B cell (primary cell): ENCODE results near the gene MAN2B2. TPM values are rescaled to one million over a fixed set of nuclear protein-coding genes. Genes with fewer than 3 reads are reported as not detected.

Experiments used
- ATAC-seq: fragments of 200-7000 bp; cut with Tn5 transposase; one replicate; pipeline ENCODE4 v1.10.0; 2021; ENCODE audit warnings: low read depth, mild to moderate bottlenecking, moderate number of reproducible peaks, moderate library complexity
- CTCF ChIA-PET: fragments of 350-600 bp; sonication (Branson Sonifier 250); formaldehyde crosslinking; loops from one replicate; lab custom pipeline; 2021; ENCODE audit warnings: antibody characterized with exemption, inconsistent platforms; lab: Charles Lee
- POLR2A ChIA-PET: fragments of 350-600 bp; sonication (Branson Sonifier 250); formaldehyde crosslinking; loops from one replicate; lab custom pipeline; 2021; ENCODE audit warnings: antibody characterized with exemption; lab: Charles Lee
- DNase-seq: peaks from one replicate; pipeline ENCODE4 v3.0.0; 2013
- H2AFZ ChIP-seq: 2 replicates; pipeline ENCODE4 v1.6.1; 2012; ENCODE audit warnings: mild to moderate bottlenecking, low read depth, low read length; ENCODE audit not compliant: insufficient read depth, poor library complexity, severe bottlenecking
- H3K27ac ChIP-seq, 2 donors: 1 replicate in 1 of 2; 2 replicates in 1 of 2; pipeline ENCODE4 v1.5.1; 2012 to 2013; ENCODE audit warnings: low read length in 2 of 2, mild to moderate bottlenecking in 2 of 2, moderate library complexity in 1 of 2
- H3K27me3 ChIP-seq, 4 experiments: fragments of 200-600 bp in 1 of 4; sonication (generic) in 1 of 4; replicated peaks in 1 of 4; 1 replicate in 2 of 4; 2 replicates in 2 of 4; pipeline versions ENCODE4 v1.6.1 to v1.7.0; 2013 to 2016; ENCODE audit warnings: low read length in 3 of 4, mild to moderate bottlenecking in 2 of 4, mixed read lengths in 1 of 4, moderate library complexity in 1 of 4; ENCODE audit not compliant: insufficient read depth in 4 of 4, control insufficient read depth in 3 of 4; ENCODE audit errors: control extremely low read depth in 1 of 4
- H3K36me3 ChIP-seq, 2 experiments: replicated peaks in 1 of 2; 1 replicate in 1 of 2; 2 replicates in 1 of 2; pipeline versions ENCODE4 v1.6.1 to v1.7.1; 2013; ENCODE audit warnings: low read length in 1 of 2; ENCODE audit not compliant: insufficient read depth in 2 of 2, control insufficient read depth in 1 of 2; ENCODE audit errors: control extremely low read depth in 1 of 2, extremely low read depth in 1 of 2
- H3K4me1 ChIP-seq, 2 donors: fragments of 200-600 bp in 1 of 2; sonication (generic) in 1 of 2; 1 replicate in 1 of 2; 2 replicates in 1 of 2; pipeline versions ENCODE4 v1.5.1 to v1.6.1; 2013 to 2017; ENCODE audit warnings: low read length in 2 of 2; ENCODE audit not compliant: control insufficient read depth in 2 of 2, insufficient read depth in 2 of 2
- H3K4me2 ChIP-seq: replicated peaks from 2 replicates; pipeline ENCODE3; 2012; ENCODE audit warnings: mild to moderate bottlenecking, low read depth, low read length; ENCODE audit not compliant: poor library complexity, severe bottlenecking
- H3K4me3 ChIP-seq, 5 experiments: fragments of 200-600 bp in 1 of 5; sonication (generic) in 1 of 5; 1 replicate in 3 of 5; 2 replicates in 2 of 5; pipeline versions ENCODE4 v1.5.1 to v1.7.0; 2011 to 2016; ENCODE audit warnings: low read length in 4 of 5, mild to moderate bottlenecking in 4 of 5, low read depth in 2 of 5, control low read depth in 1 of 5, moderate library complexity in 1 of 5; ENCODE audit not compliant: insufficient read depth in 1 of 5; ENCODE audit errors: control extremely low read depth in 1 of 5, extremely low read depth in 1 of 5
- H3K79me2 ChIP-seq: fragments of 200-600 bp; sonication (generic); one replicate; pipeline ENCODE4 v1.6.0; 2016; ENCODE audit warnings: low read length; ENCODE audit not compliant: control insufficient read depth, insufficient read depth
- H3K9ac ChIP-seq: fragments of 200-600 bp; sonication (generic); 2 replicates; pipeline ENCODE4 v1.6.1; 2017; ENCODE audit warnings: mild to moderate bottlenecking, low read length, moderate library complexity
- H3K9me3 ChIP-seq, 3 donors: one replicate each; pipeline versions ENCODE4 v1.6.1 to v1.7.1; 2013; ENCODE audit warnings: low read length in 2 of 3; ENCODE audit not compliant: control insufficient read depth in 2 of 3, insufficient read depth in 1 of 3; ENCODE audit errors: control extremely low read depth in 1 of 3
- H4K20me1 ChIP-seq: 2 replicates; pipeline ENCODE4 v1.6.0; 2012; ENCODE audit warnings: mild to moderate bottlenecking, low read length; ENCODE audit not compliant: insufficient read depth, control insufficient read depth, poor library complexity, severe bottlenecking
- H3K27ac Mint-ChIP-seq: one replicate; pipeline ENCODE4 v1.8.0; 2021; ENCODE audit warnings: mixed read lengths
- H3K27me3 Mint-ChIP-seq: one replicate; pipeline ENCODE4 v1.8.0; 2021; ENCODE audit warnings: mixed read lengths
- H3K4me1 Mint-ChIP-seq: one replicate; pipeline ENCODE4 v1.8.0; 2021; ENCODE audit warnings: mixed read lengths
- H3K4me3 Mint-ChIP-seq: one replicate; pipeline ENCODE4 v1.8.0; 2021; ENCODE audit warnings: mixed read lengths
- H3K9me3 Mint-ChIP-seq: one replicate; pipeline ENCODE4 v1.8.0; 2022; ENCODE audit warnings: mixed read lengths; ENCODE audit not compliant: insufficient read depth
- CTCF ChIP-seq: fragments of 200-600 bp; IDR thresholded peaks from one replicate; pipeline ENCODE4 v1.8.0; 2022; ENCODE audit warnings: antibody characterized with exemption, mild to moderate bottlenecking
- EZH2 ChIP-seq: IDR thresholded peaks from 2 replicates; pipeline ENCODE4 v1.6.1; 2012; ENCODE audit warnings: borderline replicate concordance, low read depth, mild to moderate bottlenecking, moderate library complexity, low read length; ENCODE audit not compliant: insufficient read depth, poor library complexity, severe bottlenecking
- WGBS: methylation state at CpG from one replicate; pipeline ENCODE4 v1.1.5; 2013; ENCODE audit warnings: missing lambda C conversion rate; ENCODE audit not compliant: insufficient coverage; 5-methylcytosine and 5-hydroxymethylcytosine counted together
- intact Hi-C: fragments of 100-400 bp; cut with micrococcal nuclease; formaldehyde crosslinking; loops from one replicate; pipeline ENCODE4 v1.10.0; 2022
- polyA plus RNA-seq: library from polyadenylated mRNA; depleted of rRNA; stranded (reverse); fragments of >200 nt; gene quantifications from 2 replicates; pipeline ENCODE4 v1.2.3, GENCODE V29; 2012
- total RNA-seq, 2 donors: library from RNA; stranded (reverse); fragments of 120-200 nt in 1 of 2; gene quantifications; 1 replicate in 1 of 2; 2 replicates in 1 of 2; pipeline versions ENCODE4 v1.2.3 to v1.2.4, GENCODE V29; 2013 to 2022

Gene MAN2B2
- total and polyA plus RNA-seq, 2 donors (not counting 1 experiment from before 2014, with no cell fraction given), result 35.0 to 37.0 TPM

- no peak overlapping the region for H3K27ac ChIP-seq
- H3K9me3 ChIP-seq, result peaks cover 2 to 27% (median 3%) of the 10 kb centered on the region in 3 donors
- H3K4me1 ChIP-seq, result no peaks in the 10 kb centered on the region
- peaks cover 15 to 74% of the 10 kb centered on the region in 2 experiments for H3K36me3 ChIP-seq
- ChIA-PET CTCF (interaction anchor here (1.4 kb wide), 1 partner anchor 10 kb away, joined by 3 read pairs; no protein-coding TSS in a partner anchor), POLR2A (no interaction called here)
- H4K20me1 ChIP-seq, result no peaks in the 10 kb centered on the region
- peaks cover 2% of the 10 kb centered on the region for H3K4me1 Mint-ChIP-seq
- H3K27me3 ChIP-seq, result no peaks in the 10 kb centered on the region
- peaks cover 7% of the 10 kb centered on the region for H3K79me2 ChIP-seq
- DNase-seq (no peak), ATAC-seq (no peak)
- peaks cover 4% of the 10 kb centered on the region for H3K9me3 Mint-ChIP-seq
- H3K4me2 ChIP-seq, result no peak overlapping the region
- WGBS, result 96% methylated on average over 4 of the region's 11 CpGs
- no peak overlapping the region for H3K9ac ChIP-seq
- TF ChIP-seq CTCF (no peak), EZH2 (no peak)
- no peak overlapping the region for H3K4me3 ChIP-seq
- no peak overlapping the region for H3K27ac Mint-ChIP-seq
- intact Hi-C loops, result no loop called here
- H3K4me3 Mint-ChIP-seq, result no peak overlapping the region
- H2AFZ ChIP-seq, result no peak overlapping the region
- no peaks in the 10 kb centered on the region for H3K27me3 Mint-ChIP-seq
Measured at GRCh38 chr4:6581566-6582121, 6.7 kb downstream of the MAN2B2 start.

GRCh38 chr4:6582889-6583490 lies 8.0 kb downstream of the MAN2B2 start:
- Histone ChIP-seq H3K9ac (no peak overlapping the region), H3K27me3 (no peaks in the 10 kb centered on the region), H2AFZ (no peak overlapping the region), H3K9me3 (peaks cover 2 to 27% (median 3%) of the 10 kb centered on the region in 3 donors), H3K4me2 (no peak overlapping the region), H3K4me3 (no peak overlapping the region), H3K36me3 (peaks cover 16 to 72% of the 10 kb centered on the region in 2 experiments), H3K4me1 (no peaks in the 10 kb centered on the region), H4K20me1 (no peaks in the 10 kb centered on the region), H3K27ac (no peak overlapping the region), H3K79me2 (peaks cover 7% of the 10 kb centered on the region)
- Mint-ChIP-seq H3K9me3 (peaks cover 4% of the 10 kb centered on the region), H3K4me1 (no peaks in the 10 kb centered on the region), H3K27me3 (no peaks in the 10 kb centered on the region), H3K4me3 (no peak overlapping the region), H3K27ac (no peak overlapping the region)
- CTCF ChIA-PET, result no interaction called here
- TF ChIP-seq EZH2 (no peak), CTCF (no peak)
- peak; percentile 21 for ATAC-seq
- intact Hi-C loops, result no loop called here
- WGBS, result 96% methylated on average over 3 of the region's 4 CpGs
- POLR2A ChIA-PET, result no interaction called here
- no peak for DNase-seq
